GOT3 (cell line): Measurements from ENCODE around the gene FOXP4.

Experiments
- DNase-seq: peaks from one replicate; lab custom pipeline; 2025; ENCODE audit warnings: mixed read lengths; lab: John Stamatoyannopoulos, UW

The FOXP4 gene

DNA sequence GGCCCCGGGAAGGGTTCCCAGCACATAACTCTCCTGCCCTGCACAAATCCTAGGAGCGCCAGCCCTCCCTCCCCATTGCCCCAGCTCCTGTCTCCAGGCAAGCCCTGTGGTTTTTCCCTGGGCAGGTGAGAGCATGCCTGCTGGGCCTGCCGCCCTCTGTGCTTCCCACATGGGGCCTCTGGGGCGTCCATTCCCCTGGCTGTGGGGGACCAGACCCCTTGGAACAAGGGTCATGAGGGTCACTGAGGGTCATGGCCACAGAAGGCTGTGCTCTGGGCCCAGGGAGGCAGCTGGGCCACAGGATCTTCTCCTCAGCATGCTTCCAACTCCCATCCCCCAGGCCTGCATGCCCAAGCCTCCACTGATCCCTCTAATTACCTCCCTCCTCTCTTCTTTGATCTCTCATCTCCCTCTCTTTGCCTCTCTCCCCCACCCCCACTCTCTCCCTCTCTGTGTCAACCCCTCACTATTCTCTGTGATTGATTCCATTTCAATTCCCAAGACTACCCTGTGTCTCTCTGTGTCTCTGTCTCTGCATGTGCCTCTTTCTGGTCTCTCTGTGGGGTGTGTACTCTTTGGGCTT, 98.2 kb downstream of the FOXP4 start:
- no peak for DNase-seq

DNA sequence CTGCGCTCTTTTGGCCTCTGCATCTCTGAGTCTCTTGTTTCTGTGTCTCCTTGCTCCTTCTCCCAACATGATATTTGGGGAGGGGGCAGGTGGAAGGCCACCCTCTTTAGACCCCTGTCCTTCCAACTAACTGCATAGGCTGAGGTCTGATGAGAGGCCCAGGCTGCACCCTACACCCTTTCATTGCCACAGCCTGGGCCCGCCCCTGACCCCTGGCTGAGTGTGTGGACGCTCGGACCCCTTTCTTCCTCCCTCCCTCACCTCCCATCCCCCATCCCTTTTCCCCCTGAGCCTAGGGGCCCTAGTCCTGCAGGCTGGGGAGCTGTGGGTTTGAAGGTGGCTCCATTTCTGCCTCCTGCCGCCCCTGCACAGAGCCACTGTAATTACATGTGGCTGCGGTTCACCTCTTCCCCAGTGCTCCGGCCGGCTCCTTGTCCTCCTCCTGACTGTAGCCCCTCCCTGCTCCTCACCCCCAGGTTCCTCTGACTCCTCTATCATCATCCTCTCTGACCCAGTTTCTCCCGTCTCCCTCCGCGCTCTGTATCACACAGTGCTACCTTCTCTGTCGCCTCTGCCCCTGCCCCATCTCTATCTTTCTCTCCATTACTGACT, 98.9 kb downstream of the FOXP4 start:
- DNase-seq: no peak

DNA sequence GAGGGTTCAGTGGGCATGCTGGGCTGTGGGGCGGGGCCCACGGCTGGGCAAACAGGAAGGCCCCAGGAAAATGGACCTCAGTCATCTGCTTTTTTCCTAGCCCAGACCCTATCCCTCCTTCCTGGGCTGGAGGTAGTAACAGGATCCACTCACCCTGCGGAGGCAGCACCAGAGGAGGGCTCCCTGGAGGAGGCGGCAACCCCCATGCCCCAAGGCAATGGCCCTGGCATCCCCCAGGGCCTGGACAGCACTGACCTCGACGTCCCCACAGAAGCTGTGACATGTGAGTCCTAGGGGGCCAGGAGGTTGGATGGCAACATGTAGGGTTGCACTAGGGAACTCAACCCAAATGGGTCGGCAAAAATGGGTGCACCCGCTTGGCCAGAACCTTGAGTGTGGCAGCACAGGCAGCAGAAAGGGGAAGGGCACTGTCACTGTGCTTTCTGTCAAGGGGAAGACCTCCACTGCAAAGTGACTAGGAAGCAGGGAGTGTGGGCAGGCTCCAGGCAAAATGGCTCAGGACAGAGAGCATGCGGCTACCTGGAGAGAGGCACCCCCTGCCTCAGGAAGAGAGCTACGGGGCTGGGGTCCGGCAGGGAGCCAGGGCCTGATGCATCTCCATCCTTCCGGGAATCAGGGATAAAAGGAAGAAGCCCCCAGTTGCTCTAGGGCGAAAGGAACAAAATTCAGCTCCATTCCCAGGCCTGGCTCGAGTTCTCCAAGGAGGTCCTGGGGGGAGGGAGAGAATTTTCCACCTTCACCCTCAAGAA, 100.0 kb downstream of the FOXP4 start:
- DNase-seq: no peak

DNA sequence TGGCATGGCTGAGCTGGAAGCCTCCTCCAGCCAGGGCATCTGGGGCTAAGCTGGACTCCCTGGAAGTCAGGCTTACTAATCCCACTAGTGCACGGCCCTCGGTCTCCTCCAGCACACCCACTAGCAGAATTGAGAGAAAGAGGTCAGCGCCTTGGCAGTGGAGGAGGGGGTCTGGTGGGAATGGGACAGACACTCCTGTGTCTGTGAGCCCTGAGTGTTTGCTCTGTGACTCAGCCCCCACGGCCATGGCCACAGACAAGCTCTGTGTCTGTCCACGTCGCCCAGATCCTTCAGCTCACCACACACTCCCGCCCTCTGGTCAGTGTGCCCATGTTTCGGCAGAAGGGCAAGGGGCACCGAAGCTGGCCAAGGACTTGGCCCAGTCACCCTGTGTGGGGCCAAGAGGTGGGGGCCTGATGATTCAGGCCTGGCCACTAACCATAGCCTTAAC, 100.9 kb downstream of the FOXP4 start:
- DNase-seq: no peak

DNA sequence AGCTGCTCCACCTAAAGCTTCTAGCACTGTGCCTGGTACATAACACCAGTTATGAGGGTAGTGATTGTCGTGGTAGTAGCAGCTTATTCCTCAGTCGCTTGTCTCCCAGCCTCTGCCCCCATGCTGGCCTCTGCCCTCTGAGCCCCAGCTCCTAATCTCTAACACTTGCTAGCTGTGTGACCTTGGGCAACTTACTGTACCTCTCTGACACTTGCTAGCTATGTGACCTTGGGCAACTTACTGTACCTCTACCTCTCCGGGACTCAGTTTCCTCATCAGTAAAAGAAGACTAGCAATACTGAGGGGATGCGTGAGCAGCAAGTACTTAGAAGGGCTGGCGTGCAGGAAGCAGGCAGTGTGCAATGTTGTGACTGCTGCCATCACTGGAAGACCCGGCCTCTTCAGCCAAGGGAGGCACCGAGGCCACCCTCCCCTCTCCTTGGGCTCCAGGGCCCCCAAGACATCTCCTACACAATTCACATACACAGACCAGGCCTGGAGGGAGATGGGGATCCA, 101.9 kb downstream of the FOXP4 start:
- no peak for DNase-seq

DNA sequence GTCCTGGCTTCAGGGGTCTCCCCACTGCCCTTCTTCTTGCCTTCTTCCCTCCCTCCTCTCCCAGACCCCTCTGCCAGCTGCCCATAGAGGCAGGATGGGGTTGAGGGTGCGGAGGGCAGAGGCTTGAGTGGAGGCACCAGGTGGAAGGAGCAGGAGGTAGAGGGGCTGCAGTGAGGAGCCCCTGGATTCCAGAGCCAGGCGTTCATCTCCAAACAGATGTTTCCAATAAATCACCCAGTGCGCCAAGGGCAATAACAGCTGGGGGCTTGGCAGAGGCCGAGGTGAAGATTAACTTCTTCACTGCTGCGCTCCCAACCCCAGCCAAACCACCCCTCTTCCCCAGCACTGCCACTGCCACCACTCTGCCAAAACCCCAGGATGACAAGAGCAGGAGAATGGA, 102.7 kb downstream of the FOXP4 start:
- no peak for DNase-seq

DNA sequence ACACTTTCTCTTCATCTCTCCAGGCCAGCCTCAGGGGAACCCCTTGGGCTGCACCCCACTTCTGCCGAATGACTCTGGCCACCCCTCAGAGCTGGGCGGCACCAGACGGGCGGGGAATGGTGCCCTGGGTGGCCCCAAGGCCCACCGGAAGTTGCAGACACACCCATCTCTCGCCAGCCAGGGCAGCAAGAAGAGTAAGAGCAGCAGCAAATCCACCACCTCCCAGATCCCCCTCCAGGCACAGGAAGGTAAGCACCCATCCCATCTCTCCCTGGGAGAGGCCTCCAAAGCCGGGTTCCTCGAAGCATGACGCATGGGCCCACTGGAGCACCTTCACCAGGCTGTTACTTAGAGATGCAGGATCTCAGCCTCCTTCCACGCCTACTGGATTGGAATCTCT, 103.4 kb downstream of the FOXP4 start:
- no peak for DNase-seq

DNA sequence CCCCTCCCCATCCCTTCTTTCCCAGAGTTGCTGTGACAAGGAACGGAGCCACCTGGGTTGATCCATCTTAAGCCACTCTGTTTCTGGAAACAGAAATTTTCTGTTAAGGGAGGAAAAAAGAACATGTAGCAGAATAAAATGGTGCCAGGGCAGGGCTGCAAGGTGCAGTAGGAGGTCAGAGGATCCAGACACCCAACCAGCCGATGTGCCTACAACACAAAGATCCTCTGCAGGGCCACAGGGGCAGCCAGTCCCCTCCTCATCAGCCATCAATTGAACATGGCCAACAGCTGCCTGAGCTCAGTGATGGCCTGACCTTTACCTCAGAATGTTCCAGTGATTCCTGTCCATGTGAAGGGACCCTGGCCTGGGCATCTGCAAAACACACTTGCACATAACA, 103.9 kb downstream of the FOXP4 start:
- DNase-seq: no peak

DNA sequence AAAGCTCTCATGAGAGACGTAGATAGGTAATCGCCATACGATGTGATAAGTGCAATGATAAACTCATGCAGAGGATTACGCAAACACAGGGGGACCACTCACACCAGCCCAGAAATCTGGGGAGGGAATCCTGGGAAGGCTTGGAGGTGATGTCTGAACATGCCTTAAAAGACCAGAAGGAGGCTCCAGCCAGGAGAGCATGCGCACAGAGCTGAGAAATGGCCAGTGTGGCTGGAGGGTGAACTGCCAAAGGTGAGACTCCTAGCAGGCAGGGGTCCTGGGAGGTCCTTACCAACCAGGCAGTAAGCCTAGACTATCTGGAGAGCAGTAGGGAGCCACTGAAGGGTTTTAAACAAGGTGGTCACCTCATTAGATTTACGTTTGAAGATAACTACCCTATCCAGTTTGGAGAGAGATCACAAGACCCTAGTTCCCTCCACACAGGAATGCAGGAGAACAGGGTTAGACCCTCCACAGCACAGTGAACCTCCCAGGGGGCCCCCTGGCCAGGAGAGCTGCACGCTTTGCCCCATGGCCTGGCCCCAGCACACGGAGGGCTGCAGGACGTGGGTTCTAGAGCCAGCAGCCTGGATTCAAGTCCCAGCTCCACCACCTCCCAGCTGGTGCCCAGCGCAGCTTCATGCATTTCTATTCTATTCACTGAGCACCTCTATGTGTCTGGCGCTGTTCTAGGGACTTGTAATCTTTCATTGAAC, 105.2 kb downstream of the FOXP4 start:
- DNase-seq: no peak
